LHCN-M2 (cell line): Measurements from ENCODE around the gene LTN1. TPM values are rescaled to one million over a fixed set of nuclear protein-coding genes. Genes with fewer than 3 reads are reported as not detected.
"Not testable (repeated sequence)": the region's sequence is repeated elsewhere in the genome, so short reads cannot be mapped to it uniquely, and the experiment has no call there.

Source experiments
- DNase-seq: peaks from one replicate; pipeline ENCODE4 v3.0.0-alpha.2; 2012; ENCODE audit warnings: low read depth
- total RNA-seq: library from RNA; depleted of rRNA; stranded (reverse); fragments of >200 nt; gene quantifications from 2 replicates; pipeline ENCODE4 v1.2.3, GENCODE V29; 2014

The LTN1 gene
- total RNA-seq, 1 experiment from 2014 or later = 24.3 TPM

GRCh38 chr21:28982637-28983036, 10.0 kb downstream of the LTN1 start:
- DNase-seq = no peak

GRCh38 chr21:28979092-28979491, 13.6 kb downstream of the LTN1 start:
- DNase-seq = no peak

GRCh38 chr21:28975397-28975796, 17.3 kb downstream of the LTN1 start:
- DNase-seq = peak; percentile 64

GRCh38 chr21:28974531-28975227, 18.0 kb downstream of the LTN1 start:
- DNase-seq = no peak

- no peak for DNase-seq
These were observed 20.3 kb downstream of the LTN1 start for GRCh38 chr21:28972398-28972797.

GRCh38 chr21:28971171-28971570, 21.5 kb downstream of the LTN1 start:
- DNase-seq = no peak

- no peak for DNase-seq
These were observed 28.8 kb downstream of the LTN1 start for GRCh38 chr21:28963831-28964230.

- DNase-seq = no peak
These were observed 30.2 kb downstream of the LTN1 start for GRCh38 chr21:28962465-28962864.

GRCh38 chr21:28961927-28962326, 30.8 kb downstream of the LTN1 start:
- no peak for DNase-seq

- no peak for DNase-seq
These were observed 32.4 kb downstream of the LTN1 start for GRCh38 chr21:28960245-28960644.

- DNase-seq = peak; percentile 68
These were observed 33.1 kb downstream of the LTN1 start for GRCh38 chr21:28959367-28960099.

- DNase-seq = no peak
These were observed 39.4 kb downstream of the LTN1 start for GRCh38 chr21:28953247-28953646.

GRCh38 chr21:28952686-28953085, 40.0 kb downstream of the LTN1 start:
- DNase-seq = no peak

GRCh38 chr21:28949318-28949717, 43.4 kb downstream of the LTN1 start:
- no peak for DNase-seq

GRCh38 chr21:28944296-28944695, 48.4 kb downstream of the LTN1 start:
- DNase-seq = peak; percentile 29

- no peak for DNase-seq
These were observed 49.0 kb downstream of the LTN1 start for GRCh38 chr21:28943631-28944030.

- DNase-seq = no peak
These were observed 54.0 kb downstream of the LTN1 start for GRCh38 chr21:28938726-28939125.

GRCh38 chr21:28937737-28938136, 54.9 kb downstream of the LTN1 start:
- DNase-seq = no peak

- no peak for DNase-seq
These were observed 56.0 kb downstream of the LTN1 start for GRCh38 chr21:28936721-28937120.

GRCh38 chr21:28936036-28936435, 56.6 kb downstream of the LTN1 start:
- DNase-seq = no peak

GRCh38 chr21:28932717-28933116, 60.0 kb downstream of the LTN1 start:
- DNase-seq = no peak

- DNase-seq = not testable (repeated sequence)
These were observed 60.8 kb downstream of the LTN1 start for GRCh38 chr21:28931708-28932372.
